CD4-positive, alpha-beta T cell treated with Interleukin-21 for 1 hour (primary cell): ENCODE measurements around the gene ATP2C1.
"Not testable (repeated sequence)": the region's sequence is repeated elsewhere in the genome, so short reads cannot be mapped to it uniquely, and the experiment has no call there.

Experiments used
- DNase-seq: peaks from one replicate; pipeline ENCODE4 v3.0.0-alpha.2; 2020

ATP2C1 gene

DNA sequence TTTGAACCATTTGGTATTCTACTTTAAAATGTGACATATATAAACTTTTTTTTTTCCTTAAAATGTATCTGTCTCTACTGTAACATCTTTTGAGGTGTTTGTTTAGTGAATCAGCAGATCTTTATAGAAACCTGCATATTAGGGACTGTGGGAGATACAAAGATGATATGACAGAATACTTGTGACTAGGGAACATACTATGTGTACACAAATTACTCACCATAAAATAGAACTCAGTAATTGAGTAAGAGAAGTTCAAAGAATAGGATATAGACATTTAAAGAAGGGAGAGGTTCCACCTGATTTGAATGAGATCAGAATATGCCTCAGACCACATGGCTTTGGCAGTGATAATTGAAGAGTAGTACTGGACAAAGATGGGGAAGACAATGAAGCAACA lies 47.9 kb downstream of the ATP2C1 start:
- DNase-seq = no peak

DNA sequence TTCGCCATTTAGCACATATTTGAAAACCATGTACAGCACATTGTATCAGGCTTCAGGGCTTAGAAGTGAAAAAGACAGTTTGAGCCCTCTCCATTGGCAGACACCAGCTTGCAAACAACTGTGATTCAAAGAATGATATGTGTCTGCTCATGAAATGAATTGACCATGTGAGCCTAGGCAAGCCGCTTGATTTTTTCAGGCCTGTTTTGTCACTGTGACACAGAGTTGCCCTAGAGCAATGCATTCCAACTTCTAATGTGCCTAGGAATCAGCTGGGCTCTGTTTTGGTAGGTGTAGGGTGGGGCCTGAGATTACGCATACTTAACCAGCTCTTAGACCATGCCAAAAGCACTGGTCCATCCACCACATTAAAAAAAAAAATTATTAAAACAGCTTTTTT lies 53.0 kb downstream of the ATP2C1 start:
- no peak for DNase-seq

DNA sequence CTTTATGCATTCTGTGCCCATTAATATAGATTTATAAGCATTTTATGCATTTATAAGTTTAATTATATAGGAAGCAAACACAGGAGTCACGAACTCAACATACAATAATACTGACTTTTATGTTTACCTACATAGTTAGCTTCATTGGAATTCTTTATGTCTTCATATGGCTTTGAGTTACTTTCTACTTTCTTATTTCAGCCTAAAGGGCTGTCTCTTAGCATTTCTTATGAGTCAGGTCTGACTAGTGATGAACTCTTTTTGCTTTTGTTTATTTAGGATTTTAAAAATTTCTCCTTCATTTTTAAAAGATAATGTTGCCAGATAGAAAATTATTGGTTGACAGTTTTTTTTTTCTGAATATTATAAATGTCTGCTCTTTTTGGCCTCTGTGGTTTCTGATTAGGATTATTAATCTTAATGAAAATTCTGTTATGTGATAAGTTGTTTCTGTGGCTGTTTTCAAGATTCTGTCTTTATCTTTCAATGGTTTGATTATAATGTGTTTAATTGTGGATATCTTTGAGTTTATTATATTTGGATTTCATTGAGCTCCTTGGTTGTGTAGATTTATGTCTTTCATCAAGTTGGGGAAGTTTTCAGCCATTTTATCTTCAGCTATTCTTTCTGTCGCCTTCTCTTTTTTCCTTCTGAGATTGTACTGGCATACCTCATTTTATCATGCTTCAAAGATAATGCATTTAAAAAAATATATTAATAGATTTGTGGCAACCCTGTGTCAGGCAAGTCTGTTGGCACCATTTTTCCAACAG lies 54.3 kb downstream of the ATP2C1 start:
- DNase-seq = no peak

DNA sequence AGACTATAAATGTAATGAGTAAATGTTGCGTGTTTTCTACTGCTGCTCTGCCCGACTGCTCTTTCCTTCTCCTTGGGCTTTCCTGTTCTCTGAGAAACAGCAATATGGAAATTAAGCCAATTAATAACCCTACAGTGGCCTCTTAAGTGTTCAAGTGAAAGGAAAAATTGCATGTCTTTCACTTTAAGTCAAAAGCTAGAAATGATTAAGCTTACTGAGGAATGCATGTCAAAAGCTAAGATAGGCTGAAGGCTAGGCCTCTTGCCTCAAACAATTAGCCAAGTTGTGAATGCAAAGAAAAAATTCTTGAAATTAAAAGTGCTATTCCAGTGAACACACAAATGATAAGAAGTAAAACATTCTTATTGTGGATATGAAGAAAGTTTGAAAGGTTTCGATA lies 55.0 kb downstream of the ATP2C1 start:
- no peak for DNase-seq

DNA sequence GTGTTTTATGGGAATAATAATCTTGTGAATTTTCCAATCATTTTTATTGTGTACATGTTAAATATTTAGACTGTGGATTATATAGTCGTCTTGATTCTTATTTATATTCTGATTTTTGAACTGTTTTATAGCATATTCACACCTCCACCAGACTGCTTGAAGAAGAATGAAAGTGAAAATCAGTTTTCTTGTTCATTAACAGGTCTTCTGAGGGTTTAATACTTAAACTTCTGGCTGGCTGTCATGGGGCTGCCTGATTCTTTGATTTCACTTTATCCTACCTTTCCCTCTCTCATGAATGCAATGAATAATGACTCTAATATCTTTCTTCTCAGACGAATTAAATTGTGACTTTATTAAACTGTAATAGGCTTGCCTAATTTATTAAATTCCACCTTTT lies 56.2 kb downstream of the ATP2C1 start:
- no peak for DNase-seq

DNA sequence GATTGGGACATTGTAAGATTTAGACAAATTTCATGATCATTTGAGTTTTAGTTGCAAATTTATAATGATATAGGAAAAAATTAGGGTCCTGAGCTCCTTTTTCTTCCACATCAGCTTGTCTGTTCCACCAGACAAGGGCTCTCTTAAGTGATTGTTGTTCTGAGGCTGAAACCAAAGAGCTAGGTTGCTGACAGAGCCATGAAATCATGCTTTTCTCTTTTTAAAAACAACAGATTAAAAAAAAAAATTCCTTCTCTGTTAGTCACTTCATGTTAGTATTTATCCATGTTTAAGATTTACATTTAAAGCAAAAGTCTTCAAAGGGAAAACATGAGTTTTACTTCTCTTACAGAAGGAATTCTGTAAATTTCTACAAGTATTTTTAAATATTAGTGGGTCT lies 56.8 kb downstream of the ATP2C1 start:
- DNase-seq = no peak

DNA sequence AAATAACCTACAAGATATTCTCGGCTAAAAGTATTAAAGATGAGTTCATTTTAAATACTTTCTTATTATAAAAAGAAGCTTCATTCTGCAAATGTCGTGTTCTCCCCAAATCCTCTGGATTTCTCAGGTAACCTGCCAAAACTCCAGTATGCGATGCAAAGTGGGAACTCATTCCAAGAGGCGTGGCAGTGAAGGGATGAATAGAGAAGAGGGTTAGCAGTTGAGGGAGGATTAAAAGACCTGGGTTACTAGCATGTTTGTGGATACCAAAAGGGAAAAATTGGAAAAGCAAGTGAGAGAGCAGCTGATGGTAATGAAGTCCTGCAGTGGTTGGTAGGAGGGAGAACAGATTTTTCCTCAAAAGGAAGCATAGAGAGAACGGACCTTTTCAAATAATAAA lies 61.6 kb downstream of the ATP2C1 start:
- no peak for DNase-seq

DNA sequence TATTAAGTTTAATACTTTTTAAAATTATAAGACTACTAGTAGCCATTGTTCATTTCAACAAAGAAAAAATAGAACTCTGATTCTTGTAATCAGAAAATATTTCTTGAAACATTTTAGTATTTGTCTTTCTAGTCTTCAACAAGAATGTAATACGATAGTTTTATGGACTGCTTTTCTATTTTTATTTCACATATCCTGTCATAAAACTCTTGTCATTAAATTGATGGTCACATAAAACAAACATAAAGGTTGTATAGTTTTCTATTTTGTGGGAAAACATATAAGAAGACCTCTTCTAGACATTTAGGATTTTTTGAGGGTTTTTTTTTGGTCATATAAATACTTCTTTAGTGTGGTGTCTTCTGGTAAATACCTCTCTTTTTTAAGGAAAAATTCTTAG lies 62.4 kb downstream of the ATP2C1 start:
- no peak for DNase-seq

DNA sequence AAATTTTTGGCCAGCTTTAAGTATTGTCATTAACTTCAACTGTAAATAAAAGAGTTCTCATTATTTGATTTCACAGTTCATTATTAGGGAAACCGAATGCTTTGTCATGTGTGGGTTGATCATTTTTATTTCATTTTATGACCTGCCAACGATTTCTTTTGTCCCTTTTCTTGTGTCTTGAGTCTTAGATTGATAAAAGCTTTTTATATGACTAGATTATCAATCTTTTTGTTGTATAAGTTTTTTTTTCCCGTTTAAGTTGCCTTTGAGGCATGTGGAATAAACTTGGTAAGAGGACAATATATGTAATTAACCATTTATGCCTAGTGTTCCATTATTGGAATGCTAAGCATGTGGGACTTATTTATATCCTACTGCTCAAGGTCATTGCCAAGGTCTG lies 62.8 kb downstream of the ATP2C1 start:
- DNase-seq = no peak

DNA sequence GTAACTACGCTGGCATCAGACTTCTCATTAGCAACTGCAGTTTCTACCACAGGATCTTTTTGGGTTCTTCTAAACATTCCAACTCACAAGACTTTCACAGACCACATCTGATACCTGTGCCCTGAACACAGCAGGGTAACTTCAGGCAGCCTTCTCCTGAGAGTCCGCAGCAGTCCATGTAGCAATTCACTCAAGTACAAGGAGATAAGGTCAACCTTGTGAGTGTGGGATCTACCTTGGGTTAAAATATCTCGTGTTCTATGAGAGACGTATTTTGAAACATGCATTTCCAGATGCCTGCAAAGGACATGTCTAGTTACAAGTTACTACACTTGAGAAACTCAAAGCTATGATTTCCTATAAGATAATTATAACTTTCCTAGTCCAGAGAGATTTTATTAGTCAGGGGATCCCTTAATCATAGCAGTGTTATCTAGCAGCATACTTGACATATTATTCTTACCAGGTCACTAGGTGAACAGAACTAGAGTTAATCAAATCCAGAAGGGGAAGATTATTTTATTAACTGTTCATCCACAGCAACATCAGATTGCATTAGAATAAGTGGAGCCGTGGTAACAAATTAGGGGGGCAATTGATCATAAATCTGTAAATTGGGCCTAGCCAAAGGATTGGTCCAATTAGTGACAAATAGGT lies 66.4 kb downstream of the ATP2C1 start:
- DNase-seq = no peak

DNA sequence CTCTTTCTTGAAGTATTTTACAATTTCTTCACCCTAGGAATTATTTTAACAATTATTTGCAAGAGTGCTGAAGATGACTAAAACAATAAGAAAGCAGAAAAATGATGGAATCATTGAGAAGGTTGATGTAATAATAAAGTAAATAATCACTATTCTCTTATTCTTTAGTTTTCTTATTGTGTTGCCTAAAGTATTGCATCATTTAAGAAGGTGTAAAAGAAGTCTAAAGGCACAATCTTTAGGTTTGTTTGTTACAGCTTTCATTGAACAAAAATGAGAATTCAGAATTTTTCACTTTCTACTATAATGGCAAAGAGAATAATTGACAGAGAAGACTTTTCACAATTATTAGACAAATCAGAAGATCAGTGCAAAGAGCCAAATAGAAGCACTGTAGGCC lies 67.6 kb downstream of the ATP2C1 start:
- no peak for DNase-seq

DNA sequence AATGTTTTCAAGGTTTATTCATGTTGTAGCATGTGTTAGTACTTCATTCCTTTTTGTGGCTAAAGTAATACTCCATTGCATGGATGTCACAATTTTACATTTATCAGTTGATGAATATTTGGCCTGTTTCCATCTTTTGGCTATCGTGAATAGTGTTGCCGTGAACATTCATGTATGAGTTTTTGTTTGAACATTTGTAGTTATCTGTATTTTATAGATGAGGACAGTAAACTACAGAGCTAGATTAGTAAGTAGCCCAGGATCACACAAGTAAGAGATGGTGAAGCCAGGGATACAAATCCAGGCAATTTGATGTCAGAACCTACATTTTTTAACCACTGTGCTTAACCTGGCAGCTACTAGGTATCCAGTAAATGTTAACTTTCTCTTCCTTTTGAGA lies 69.6 kb downstream of the ATP2C1 start:
- no peak for DNase-seq

DNA sequence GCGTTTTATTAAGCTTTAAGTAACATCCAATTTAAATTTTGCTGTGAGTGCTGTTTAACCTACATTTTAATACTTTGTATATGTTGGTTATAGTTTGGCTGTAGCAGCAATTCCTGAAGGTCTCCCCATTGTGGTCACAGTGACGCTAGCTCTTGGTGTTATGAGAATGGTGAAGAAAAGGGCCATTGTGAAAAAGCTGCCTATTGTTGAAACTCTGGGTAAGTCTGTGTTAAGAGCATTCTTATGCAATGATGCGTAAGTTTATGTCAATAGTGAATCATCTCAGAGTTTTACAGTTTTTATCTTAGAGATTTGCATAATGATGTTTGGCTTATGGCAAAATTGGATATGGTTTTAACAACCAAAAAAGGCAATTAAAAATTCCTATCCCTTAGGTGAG lies 70.0 kb downstream of the ATP2C1 start:
- DNase-seq = no peak

DNA sequence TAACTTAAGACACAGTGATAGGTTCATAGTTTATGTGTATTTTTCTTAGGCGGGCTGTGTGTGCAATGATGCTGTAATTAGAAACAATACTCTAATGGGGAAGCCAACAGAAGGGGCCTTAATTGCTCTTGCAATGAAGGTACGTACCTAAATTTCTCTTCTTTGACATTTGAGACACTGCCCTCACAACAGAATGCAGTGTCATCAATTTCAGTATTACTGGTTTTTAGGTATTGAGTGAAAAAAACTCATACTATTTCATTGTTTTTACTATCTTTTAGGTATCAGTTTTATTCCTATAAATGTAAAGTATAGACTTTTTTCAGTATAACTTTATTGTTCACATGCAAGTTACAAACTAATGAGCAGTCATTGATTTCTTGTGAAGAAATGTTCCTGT lies 73.4 kb downstream of the ATP2C1 start:
- no peak for DNase-seq

DNA sequence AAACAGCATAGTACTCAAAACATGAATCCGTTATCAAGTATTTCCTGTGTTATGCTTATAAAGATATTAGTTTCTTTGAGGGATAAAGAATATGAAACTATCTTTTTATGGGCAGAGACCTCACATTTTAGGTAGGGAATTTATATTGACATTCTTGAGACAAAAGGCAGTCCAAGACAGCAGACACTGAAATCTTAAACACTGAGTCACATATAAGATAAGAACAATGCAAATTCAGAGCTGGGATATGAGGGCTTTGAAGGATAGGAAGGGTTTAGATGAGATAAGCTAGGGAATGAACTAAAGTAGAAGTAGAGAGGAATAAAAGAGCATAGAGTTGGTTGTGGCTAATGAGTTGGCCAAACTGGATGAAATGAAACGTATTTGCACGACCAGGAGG lies 74.3 kb downstream of the ATP2C1 start:
- no peak for DNase-seq

DNA sequence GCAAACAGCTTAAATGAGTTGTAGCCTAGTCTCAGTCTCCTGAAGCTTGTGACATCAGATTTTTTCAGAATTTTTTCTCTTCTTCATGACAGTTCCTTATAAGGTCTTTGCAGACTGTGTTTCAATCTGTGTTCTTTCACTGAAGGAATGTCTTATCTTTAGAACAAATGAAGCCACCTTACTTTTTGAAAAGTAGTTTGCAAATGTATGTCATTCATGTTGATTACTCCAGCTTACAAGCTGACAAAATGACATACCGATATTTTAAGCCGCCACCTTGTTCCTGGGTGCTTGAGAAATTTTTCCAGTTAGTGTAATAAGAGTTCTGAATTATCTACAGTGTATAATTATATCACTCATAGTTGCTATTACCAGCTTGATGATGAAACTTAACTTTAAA lies 75.7 kb downstream of the ATP2C1 start:
- no peak for DNase-seq

DNA sequence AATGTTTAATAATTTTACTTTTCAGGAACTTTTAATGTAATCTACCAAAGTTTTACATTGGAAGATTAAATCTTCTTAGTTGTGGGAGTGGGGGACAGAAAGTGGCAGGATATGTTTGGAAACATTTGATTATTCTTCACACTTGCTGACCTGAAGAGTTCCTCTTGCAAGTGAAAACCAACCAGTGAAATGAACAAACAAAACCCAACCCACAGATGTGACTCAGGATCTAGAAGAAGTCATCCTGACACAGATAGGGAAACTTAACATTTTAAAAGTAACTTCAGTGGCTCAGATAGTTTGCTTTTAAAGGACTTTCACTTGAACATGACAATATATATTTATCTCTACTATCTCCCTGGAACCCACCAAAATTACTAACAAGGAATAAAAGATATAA lies 77.3 kb downstream of the ATP2C1 start:
- DNase-seq = no peak

DNA sequence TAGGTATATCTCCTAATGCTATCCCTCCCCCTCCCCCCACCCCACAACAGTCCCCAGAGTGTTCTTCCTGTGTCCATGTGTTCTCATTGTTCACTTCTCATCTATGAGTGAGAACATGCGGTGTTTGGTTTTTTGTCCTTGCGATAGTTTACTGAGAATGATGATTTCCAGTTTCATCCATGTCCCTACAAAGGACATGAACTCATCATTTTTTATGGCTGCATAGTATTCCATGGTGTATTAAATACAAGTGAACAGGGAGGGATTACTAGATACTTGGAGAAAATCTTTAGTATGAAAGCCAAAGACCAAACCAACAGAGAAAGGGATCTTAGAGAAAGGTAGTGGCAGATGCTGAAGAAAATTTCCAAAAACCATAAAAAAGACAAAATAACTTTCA lies 78.7 kb downstream of the ATP2C1 start:
- not testable (repeated sequence) for DNase-seq

DNA sequence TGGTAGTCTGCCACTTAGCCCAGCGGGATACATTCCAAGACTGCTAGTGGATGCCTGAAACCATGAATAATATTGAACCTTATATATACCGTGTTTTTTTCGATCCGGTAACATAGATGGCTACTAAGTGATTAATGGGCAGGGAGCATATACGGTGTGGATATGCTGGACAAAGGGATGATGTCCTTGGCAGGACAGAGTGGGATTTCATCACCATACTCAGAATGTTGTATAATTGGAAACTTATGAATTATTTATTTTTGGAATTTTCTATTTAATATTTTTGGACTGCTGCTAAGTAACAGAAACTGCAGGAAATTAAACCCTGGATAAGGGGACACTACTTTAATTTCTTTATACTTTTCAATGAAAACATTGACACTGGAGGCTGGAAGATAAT lies 79.5 kb downstream of the ATP2C1 start:
- no peak for DNase-seq

DNA sequence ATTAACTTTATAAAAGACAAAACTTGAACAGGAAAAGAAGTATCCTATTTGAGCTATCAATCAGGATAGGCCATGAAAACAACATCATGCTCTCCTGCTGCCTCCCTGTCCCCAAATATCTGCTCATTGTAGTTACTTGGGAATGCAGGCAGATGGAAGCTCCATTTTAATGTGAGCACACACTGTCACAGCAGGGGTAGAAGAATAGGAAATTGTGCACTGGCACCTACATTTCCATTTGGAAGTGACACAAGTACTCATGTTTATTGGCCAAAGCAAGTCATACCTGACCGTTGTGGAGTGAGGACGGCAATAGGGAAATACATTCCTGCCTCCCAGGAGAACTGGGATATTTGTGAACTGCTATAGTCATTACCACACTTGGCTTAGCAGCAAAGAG lies 80.3 kb downstream of the ATP2C1 start:
- no peak for DNase-seq

DNA sequence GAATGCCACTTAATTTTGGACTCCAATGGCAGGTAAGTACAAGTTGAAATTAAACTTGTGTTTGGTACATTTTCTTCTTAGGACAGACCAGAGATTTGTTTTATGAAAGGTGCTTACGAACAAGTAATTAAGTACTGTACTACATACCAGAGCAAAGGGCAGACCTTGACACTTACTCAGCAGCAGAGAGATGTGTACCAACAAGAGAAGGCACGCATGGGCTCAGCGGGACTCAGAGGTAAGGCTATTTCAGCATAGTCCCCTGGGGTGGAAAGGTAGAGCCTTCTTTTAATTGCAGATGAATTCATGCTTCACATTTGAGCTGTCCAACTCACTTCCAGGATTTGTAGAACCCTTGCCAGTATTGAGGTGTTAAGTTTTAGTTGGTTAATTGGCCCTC lies 81.4 kb downstream of the ATP2C1 start:
- DNase-seq = no peak

DNA sequence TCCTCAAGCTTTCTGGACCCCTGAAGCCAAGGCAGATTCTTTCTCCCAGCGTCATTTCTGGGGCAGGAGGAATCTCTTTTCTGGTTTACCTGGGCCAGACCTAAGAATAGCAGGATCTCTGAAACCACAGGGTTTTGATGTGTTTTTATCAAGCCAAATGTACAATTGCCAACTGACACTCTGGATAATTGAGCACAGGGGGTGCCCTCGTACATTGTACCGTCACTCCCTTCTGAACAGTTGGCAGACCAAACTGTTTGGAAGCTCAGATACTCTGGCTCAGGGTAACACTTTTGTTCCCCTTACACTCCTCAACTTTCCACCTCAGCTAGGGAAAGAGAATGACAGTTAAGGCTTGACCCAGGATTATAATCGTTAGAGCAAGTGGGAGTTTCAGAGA lies 82.8 kb downstream of the ATP2C1 start:
- no peak for DNase-seq

DNA sequence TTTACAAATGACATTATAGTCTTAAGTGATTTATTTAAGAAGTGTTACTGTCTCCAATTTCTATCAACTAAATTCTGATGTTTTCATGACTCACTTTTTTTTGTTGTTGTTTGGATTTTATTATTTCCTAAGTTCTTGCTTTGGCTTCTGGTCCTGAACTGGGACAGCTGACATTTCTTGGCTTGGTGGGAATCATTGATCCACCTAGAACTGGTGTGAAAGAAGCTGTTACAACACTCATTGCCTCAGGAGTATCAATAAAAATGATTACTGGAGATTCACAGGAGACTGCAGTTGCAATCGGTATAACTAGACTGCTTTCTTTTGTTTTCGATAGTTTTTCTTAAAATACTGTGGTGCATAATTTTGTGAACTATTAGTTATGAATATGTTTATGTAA lies 85.2 kb downstream of the ATP2C1 start:
- DNase-seq = no peak

DNA sequence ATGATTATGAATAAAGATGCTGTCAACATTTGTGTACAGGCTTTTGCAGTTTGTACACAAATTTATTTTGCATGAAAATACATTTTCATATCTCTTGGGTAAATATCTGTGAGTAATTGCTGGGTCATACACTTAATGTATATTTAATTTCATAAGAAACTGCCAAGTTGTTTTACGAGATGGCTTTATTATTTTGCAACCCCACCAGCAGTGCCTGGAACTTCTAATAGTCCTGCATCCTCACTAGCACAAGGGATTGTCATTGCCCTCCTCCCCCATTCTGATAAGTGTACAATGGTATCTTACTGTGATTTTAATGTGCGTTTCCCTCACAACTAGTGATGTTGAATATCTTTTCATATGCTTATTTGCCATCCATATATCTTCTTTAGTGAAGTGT lies 87.6 kb downstream of the ATP2C1 start:
- DNase-seq = no peak

DNA sequence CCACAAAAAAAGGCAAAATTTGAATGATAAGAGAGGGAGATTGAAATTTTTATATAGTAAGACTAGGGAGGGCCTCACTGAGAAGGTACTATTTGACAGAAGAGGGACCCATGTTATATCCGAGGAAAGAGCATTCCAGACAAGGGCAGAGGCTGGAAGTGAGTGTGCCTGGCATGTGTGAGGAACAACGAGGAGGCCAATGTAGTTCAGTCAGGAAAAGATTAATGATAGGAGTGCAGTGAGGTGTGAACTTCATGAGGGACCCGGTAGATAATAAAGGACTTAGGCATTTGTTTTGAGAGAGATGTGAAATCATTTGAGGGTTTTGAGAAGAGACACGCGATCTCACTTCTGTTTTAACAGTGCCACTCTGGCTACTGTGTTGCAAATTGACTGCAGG lies 96.4 kb downstream of the ATP2C1 start:
- DNase-seq = no peak
